Endodermal cell (in vitro differentiated cells): ENCODE results near the gene NGFR. TPM values are rescaled to one million over a fixed set of nuclear protein-coding genes. Genes with fewer than 3 reads are reported as not detected.

Source experiments
- DNase-seq: peaks from one replicate; pipeline ENCODE4 v3.0.0-alpha.2; 2017
- H3K27ac ChIP-seq: 2 replicates; pipeline ENCODE4 v1.5.1; 2013; ENCODE audit warnings: mild to moderate bottlenecking, low read depth, low read length, moderate library complexity
- H3K27me3 ChIP-seq: 2 replicates; pipeline ENCODE4 v1.6.1; 2013; ENCODE audit warnings: mild to moderate bottlenecking, low read length, moderate library complexity; ENCODE audit not compliant: insufficient read depth, control insufficient read depth, poor library complexity, severe bottlenecking
- H3K36me3 ChIP-seq: 2 replicates; pipeline ENCODE4 v1.7.0; 2013; ENCODE audit warnings: mild to moderate bottlenecking, low read length, moderate library complexity; ENCODE audit not compliant: control insufficient read depth, insufficient read depth
- H3K4me1 ChIP-seq: one replicate; pipeline ENCODE4 v1.7.0; 2013; ENCODE audit warnings: low read length; ENCODE audit not compliant: control insufficient read depth, insufficient read depth
- H3K4me3 ChIP-seq: 2 replicates; pipeline ENCODE4 v1.5.1; 2013; ENCODE audit warnings: mild to moderate bottlenecking, low read length, moderate library complexity
- H3K9ac ChIP-seq: 2 replicates; pipeline ENCODE4 v1.6.1; 2013; ENCODE audit warnings: mild to moderate bottlenecking, low read length, moderate library complexity; ENCODE audit not compliant: poor library complexity, severe bottlenecking; ENCODE audit errors: extremely low read depth
- H3K9me3 ChIP-seq: 2 replicates; pipeline ENCODE4 v1.6.1; 2013; ENCODE audit warnings: mild to moderate bottlenecking, low read length, moderate library complexity; ENCODE audit not compliant: control insufficient read depth
- H3K27ac Mint-ChIP-seq: 2 replicates; pipeline ENCODE4 v1.8.0; 2020; ENCODE audit warnings: mixed read lengths
- H3K27me3 Mint-ChIP-seq: 2 replicates; pipeline ENCODE4 v1.8.0; 2021; ENCODE audit warnings: mild to moderate bottlenecking, mixed read lengths; ENCODE audit not compliant: insufficient read depth
- H3K36me3 Mint-ChIP-seq: 2 replicates; pipeline ENCODE4 v1.8.0; 2020; ENCODE audit warnings: low read depth, mixed read lengths
- H3K4me1 Mint-ChIP-seq: 2 replicates; pipeline ENCODE4 v1.8.0; 2020; ENCODE audit warnings: mixed read lengths
- H3K4me3 Mint-ChIP-seq: 2 replicates; pipeline ENCODE4 v1.8.0; 2020; ENCODE audit warnings: mild to moderate bottlenecking, moderate library complexity, mixed read lengths
- H3K9me3 Mint-ChIP-seq: 2 replicates; pipeline ENCODE4 v1.8.0; 2020; ENCODE audit warnings: mild to moderate bottlenecking, mixed read lengths
- WGBS, 2 experiments: methylation state at CpG; one replicate each; pipeline versions ENCODE4 v1.1.5 to v1.1.7; 2013; ENCODE audit warnings: missing lambda C conversion rate in 2 of 2, mixed read lengths in 1 of 2; ENCODE audit not compliant: insufficient coverage in 1 of 2, insufficient read length in 1 of 2; 5-methylcytosine and 5-hydroxymethylcytosine counted together
- total RNA-seq, 2 donors: library from RNA; stranded (reverse); fragmentation: NEBNext Ultra II Directional in 1 of 2; extraction: Animal tissue kit (Norgen Biotek cat#: 25700) in 1 of 2; gene quantifications; 2 replicates in 1 of 2; 3 replicates in 1 of 2; pipeline ENCODE4 v1.2.1, GENCODE V29; 2021
- TF ChIP-seq, protein P1 (sequence below): fragments of 200-600 bp; sonication (generic); conservative IDR thresholded peaks from 2 replicates; pipeline ENCODE4 v1.5.0; 2021; ENCODE audit warnings: antibody characterized with exemption, mild to moderate bottlenecking

The NGFR gene
- total RNA-seq, 2 donors from 2014 or later = 1.3 to 1.6 TPM

DNA sequence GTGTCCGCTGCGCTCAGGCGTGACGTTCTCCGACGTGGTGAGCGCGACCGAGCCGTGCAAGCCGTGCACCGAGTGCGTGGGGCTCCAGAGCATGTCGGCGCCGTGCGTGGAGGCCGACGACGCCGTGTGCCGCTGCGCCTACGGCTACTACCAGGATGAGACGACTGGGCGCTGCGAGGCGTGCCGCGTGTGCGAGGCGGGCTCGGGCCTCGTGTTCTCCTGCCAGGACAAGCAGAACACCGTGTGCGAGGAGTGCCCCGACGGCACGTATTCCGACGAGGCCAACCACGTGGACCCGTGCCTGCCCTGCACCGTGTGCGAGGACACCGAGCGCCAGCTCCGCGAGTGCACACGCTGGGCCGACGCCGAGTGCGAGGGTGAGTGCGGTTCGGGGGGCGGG lies 11.2 kb downstream of the NGFR start:
- H3K9me3 Mint-ChIP-seq = no peaks in the 10 kb centered on the region

DNA sequence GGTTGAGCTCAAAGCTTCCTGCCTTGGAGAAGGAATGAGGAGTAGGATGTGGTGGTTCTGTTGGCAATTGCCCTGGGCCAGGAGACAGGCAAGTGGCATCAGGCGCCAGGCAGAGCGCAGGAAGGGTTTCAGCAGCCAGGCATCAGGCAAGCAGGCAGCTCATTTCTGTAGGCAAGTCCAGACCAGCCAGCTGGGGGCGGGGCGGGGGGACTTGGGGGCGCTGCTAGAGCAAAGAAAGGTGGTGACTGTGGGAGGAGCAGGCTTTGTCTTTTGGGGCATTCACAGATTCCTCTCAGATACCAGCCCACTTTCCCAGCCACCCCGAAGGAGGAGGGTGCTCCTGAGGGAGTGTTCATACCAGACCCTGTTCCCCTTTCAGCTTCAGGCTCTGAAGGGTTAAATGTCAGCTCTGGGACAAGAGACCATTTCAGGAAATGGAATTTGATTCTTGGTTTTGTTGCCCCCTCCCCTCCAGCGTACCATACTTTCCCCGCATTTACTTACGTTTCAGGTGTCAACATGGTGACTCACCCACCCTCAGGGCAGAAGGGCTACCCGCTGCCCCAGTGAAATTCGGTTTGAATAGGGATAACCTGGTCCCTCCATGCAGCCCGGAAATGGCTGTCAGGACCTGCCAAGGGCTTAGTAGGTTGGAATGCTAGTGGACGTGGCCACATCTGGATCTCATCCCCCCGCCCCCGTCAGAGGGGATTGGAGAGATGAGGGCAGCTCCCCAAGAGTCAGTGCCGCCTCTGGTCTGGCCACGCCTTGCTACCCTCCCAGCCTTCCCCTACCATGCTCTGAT lies 13.2 kb downstream of the NGFR start:
- H3K4me1 Mint-ChIP-seq = peaks cover 7% of the 10 kb centered on the region
- no peaks in the 10 kb centered on the region for H3K36me3 ChIP-seq
- peaks cover 40% of the 10 kb centered on the region for H3K27me3 Mint-ChIP-seq
- no peak overlapping the region for H3K4me3 ChIP-seq
- no peak overlapping the region for H3K9ac ChIP-seq
- DNase-seq = peak; percentile 94
- H3K9me3 ChIP-seq = no peaks in the 10 kb centered on the region
- peak overlapping the region; percentile 21 for H3K4me3 Mint-ChIP-seq
- H3K4me1 ChIP-seq = peaks cover 4% of the 10 kb centered on the region
- H3K36me3 Mint-ChIP-seq = no peaks in the 10 kb centered on the region
- H3K9me3 Mint-ChIP-seq = no peaks in the 10 kb centered on the region
- no peak overlapping the region for H3K27ac ChIP-seq
- H3K27ac Mint-ChIP-seq = no peak overlapping the region
- WGBS, 2 experiments = 39 to 51% methylated on average over 5 to 16 of the region's 17 CpGs
- no peaks in the 10 kb centered on the region for H3K27me3 ChIP-seq
- TF ChIP-seq, protein P1, sequence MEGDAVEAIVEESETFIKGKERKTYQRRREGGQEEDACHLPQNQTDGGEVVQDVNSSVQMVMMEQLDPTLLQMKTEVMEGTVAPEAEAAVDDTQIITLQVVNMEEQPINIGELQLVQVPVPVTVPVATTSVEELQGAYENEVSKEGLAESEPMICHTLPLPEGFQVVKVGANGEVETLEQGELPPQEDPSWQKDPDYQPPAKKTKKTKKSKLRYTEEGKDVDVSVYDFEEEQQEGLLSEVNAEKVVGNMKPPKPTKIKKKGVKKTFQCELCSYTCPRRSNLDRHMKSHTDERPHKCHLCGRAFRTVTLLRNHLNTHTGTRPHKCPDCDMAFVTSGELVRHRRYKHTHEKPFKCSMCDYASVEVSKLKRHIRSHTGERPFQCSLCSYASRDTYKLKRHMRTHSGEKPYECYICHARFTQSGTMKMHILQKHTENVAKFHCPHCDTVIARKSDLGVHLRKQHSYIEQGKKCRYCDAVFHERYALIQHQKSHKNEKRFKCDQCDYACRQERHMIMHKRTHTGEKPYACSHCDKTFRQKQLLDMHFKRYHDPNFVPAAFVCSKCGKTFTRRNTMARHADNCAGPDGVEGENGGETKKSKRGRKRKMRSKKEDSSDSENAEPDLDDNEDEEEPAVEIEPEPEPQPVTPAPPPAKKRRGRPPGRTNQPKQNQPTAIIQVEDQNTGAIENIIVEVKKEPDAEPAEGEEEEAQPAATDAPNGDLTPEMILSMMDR = no peak

More for the DNA sequence above, 11.2 kb downstream of the NGFR start:
- Mint-ChIP-seq H3K4me1 (peaks cover 7% of the 10 kb centered on the region), H3K36me3 (no peaks in the 10 kb centered on the region), H3K27ac (no peak overlapping the region), H3K4me3 (no peak overlapping the region), H3K27me3 (peaks cover 46% of the 10 kb centered on the region)
- 96 to 97% methylated on average over 43 to 44 of the region's 57 CpGs for WGBS, 2 experiments
- DNase-seq = no peak
- no peak overlapping the region for H3K27ac ChIP-seq
- H3K4me3 ChIP-seq = no peak overlapping the region
- TF ChIP-seq, protein P1 = no peak
- H3K4me1 ChIP-seq = peaks cover 4% of the 10 kb centered on the region
- H3K9ac ChIP-seq = no peak overlapping the region
- no peaks in the 10 kb centered on the region for H3K27me3 ChIP-seq
- H3K9me3 ChIP-seq = no peaks in the 10 kb centered on the region
- H3K36me3 ChIP-seq = no peaks in the 10 kb centered on the region

DNA sequence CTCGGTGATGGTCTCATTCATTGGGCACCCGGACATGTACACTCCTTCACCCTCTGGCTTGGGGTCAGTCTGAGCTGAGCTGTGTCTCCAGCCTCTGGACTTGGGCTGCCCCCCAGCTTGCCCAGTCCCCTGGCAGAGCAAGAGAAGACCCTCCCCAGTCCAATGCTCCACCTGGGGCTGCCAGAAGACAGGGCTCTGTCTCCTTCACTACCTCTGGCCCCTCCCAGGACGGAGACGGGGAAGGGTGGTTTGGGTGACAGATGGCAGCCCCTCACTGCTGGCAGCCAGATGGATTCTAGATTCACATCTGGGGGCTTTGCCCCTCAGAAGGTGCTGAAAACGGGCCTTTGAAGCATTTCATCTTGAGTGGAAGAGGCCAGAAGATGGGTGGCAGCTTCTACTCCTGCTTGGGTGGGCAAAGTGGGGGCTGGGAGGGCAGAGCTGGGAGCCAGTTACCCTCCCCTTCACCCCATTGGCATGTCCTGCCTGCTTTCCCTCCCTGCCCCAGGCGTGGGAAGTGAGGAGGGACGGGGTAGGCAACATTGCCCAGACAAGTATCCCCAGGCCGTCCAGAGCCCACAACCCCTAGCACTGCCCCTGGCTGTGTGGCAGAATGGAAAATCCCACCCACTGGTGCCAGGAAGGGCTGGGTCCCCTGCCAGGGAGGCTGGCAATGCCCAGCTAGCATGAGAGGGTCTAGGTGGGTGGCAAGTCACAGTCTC lies 13.9 kb downstream of the NGFR start:
- Histone ChIP-seq H3K36me3 (no peaks in the 10 kb centered on the region), H3K4me1 (peaks cover 4% of the 10 kb centered on the region), H3K27ac (no peak overlapping the region), H3K9me3 (no peaks in the 10 kb centered on the region), H3K9ac (no peak overlapping the region), H3K4me3 (no peak overlapping the region), H3K27me3 (no peaks in the 10 kb centered on the region)
- H3K9me3 Mint-ChIP-seq = no peaks in the 10 kb centered on the region
- peaks cover 35% of the 10 kb centered on the region for H3K27me3 Mint-ChIP-seq
- H3K4me1 Mint-ChIP-seq = peaks cover 7% of the 10 kb centered on the region
- DNase-seq = no peak
- no peaks in the 10 kb centered on the region for H3K36me3 Mint-ChIP-seq
- 87 to 95% methylated on average over 4 to 8 of the region's 8 CpGs for whole genome bisulfite sequencing, 2 experiments
- no peak overlapping the region for H3K27ac Mint-ChIP-seq
- TF ChIP-seq, protein P1 = no peak
- no peak overlapping the region for H3K4me3 Mint-ChIP-seq
